ENCODE results near the gene SEC31A.

DNA sequence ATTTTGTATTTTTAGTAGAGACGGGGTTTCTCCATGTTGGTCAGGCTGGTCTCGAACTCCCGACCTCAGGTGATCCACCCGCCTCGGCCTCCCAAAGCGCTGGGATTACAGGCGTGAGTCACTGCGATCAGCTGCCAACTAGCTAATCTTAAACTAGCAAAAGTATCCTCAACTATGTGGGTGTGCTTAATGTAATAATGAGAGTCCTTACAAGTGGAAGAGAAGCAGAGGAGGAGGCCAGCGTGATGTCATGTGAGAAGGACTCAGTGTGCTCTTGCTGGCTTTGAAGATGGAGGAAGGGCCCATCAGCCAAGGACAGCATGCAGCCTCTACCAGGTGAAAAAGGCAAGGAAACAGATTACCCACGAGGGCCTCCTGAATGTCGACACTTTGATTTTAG is 111.9 kb downstream of the SEC31A start:
- TF ChIP-seq, protein P1, sequence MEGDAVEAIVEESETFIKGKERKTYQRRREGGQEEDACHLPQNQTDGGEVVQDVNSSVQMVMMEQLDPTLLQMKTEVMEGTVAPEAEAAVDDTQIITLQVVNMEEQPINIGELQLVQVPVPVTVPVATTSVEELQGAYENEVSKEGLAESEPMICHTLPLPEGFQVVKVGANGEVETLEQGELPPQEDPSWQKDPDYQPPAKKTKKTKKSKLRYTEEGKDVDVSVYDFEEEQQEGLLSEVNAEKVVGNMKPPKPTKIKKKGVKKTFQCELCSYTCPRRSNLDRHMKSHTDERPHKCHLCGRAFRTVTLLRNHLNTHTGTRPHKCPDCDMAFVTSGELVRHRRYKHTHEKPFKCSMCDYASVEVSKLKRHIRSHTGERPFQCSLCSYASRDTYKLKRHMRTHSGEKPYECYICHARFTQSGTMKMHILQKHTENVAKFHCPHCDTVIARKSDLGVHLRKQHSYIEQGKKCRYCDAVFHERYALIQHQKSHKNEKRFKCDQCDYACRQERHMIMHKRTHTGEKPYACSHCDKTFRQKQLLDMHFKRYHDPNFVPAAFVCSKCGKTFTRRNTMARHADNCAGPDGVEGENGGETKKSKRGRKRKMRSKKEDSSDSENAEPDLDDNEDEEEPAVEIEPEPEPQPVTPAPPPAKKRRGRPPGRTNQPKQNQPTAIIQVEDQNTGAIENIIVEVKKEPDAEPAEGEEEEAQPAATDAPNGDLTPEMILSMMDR (IDR thresholded peaks at IDR 0.05) = no peak
- no peak for TF ChIP-seq POLR2A (IDR thresholded peaks at IDR 0.05)

All from breast epithelium (tissue), 3 donors.